GM21515 (cell line): ENCODE results near the gene MATK.

Experiments
- ATAC-seq: cut with Tn5 transposase; IDR thresholded peaks from one replicate; pipeline ENCODE4 v1.9.1; 2021; ENCODE audit not compliant: unreplicated experiment

The MATK gene

DNA sequence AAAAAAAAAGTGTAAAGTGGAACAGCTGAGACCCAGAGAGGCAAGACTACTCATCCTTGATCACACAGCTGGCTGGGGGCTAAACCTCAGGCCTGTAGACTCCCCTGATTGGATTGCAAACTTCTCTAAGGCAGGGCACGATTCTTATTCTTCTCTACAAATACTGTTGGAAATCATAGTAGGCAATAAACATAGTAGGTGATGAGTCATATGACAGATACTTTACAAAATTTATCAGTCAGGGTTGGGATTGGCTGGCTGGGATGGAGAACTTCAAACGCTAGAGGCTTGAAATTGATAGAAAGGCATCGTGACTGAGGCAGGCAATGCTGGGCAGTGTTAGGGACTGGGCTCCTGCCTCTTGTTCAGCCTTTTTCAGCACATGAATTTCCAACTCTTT is 5.9 kb upstream of the MATK start:
- ATAC-seq: no peak

- no peak for ATAC-seq
These were observed 4.8 kb upstream of the MATK start for GRCh38 chr19:3790941-3791340.

- no peak for ATAC-seq
These were observed 4.1 kb upstream of the MATK start for GRCh38 chr19:3790209-3790734.

DNA sequence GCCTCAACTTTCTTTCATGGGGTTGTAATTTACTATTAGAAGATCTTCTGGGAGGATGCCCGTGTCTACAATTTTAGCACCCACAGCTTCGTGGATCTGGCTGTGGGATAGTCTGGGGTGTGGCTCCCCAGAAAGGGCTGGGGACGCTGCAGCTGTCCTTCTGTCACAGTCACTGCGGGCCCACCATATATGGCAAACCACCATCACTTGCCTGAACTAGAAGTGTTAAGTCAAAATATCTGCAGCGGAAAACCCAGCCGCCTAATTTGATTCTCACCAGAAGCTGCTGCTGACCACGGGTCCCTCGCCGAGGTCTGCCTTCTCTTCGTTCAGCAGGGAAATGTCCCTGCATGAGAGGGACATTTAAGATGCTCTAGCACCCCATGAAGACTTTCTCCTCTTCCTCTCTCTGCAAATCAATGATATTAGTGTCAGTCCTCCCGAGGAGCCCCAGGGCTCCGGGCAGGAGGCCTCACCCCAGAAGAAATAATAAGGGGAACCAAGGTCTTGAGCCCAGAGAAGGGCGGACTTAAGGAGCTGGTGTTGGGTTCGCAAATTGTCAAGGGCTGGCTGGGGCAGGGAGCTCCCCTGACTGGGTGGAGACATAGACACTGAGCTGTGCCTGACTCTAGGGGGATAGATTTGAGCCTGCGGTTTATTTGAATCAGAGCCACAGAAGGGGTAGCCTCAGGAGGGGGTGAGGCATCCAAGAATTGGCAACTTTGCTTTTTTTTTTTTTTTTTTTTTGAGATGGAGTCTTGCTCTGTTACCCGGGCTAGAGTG is 3.0 kb upstream of the MATK start:
- ATAC-seq: no peak

DNA sequence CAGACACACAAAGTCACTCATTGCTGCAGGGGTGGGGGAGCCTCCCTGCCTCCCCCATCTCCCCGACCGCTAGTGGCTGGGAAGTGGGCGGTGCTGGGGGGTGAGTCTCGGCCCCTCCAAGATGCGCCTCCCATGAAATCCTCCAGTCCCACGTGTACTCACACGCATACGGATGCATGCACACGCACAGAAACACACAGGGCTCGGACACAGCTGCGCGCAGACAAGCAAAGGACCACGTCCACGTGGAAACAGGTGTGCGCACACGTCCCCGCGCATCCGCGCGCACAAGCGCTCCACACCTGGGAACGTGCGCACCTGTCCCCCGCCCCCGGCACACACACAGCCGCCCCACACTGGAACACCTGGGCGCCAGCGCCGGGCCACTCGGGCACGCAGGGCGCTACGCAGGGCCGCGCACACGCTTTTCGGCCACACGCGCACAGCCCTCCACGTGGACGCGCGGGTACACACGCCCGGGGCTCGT is 687 bp downstream of the MATK start:
- ATAC-seq: no peak

DNA sequence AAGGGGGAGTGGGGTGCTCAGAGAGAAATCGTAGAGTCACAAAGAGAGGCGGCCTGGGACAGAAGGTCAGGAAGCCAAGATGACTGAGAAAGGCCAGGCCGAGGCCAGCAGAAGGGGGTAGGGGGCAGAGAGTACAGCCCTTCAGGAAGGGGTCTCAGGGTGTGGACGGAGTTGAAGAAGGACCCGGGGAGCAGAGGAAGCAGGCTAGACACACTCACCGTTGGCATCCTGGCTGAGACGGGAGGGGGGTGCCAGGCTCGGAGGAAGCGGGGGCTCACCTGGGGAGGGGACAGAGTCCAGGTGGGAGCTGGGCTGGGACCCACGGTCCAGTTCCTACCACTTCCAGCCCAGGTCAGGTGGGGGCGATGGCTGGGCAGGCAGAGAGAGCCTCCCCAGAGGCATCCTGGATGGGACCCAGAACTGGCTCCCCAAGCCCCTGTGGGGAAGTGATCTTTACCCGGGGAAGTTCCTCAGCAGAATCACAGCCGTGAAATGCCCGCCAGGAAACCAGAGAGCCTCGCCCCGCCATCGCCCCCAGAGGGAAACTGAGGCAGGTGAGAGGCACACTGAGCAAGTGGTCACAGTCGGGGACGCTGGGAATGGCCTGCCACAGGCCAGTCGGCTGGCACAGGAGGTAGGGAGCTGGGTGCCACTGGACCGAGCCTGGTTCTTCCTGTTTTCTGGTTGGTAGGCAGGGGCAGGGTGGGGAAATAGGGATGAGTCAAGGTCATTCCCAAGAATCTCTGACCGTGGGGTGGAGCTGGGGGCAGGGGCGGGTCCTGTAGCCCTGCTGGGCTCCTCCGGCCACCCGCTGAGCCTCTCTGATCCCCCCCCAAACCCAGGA is 1.4 kb downstream of the MATK start:
- ATAC-seq: no peak

GRCh38 chr19:3783660-3784584 is 2.3 kb downstream of the MATK start:
- ATAC-seq: no peak

DNA sequence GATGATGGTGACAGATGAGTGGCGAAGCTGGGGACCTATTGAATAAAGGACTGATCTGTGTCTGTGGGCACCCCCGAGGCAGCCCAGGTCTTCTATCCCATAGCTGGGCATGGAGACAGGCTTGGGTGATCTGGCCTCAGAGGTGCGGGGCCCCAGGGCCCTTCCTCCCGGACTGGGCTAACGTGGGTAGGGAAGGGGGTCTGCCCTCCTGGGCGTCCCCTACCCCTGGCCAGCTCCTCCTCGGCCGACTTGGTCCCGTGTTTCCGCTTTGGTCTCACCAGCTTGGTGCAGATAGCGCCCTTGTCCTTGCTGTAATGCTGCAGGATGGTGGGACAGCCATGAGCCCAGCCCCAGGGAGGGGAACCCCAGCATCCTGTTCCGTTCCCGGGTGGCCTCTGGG is 3.3 kb downstream of the MATK start:
- ATAC-seq: no peak

GRCh38 chr19:3782330-3782729 is 3.9 kb downstream of the MATK start:
- no peak for ATAC-seq

DNA sequence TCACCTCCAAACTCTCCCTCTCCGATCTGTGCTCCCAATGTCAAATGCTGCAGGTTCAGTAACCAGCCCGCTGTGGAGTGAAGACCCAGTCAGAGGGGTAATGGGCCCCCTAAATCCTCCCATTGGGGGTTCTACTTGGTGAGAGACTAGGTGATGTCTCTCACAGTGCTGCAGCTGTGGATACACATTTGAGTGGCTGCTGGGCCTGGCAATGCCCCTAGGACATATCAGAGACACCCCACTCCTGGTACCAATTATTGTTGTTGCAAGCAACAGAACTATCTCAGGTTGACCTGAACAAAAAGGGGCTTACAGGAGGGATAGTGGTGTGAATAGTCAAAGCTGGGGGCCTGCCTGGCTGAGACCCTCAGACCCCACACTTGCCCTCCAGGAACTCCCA is 4.6 kb downstream of the MATK start:
- no peak for ATAC-seq

- ATAC-seq: no peak
These were observed 5.3 kb downstream of the MATK start for GRCh38 chr19:3780786-3781304.

GRCh38 chr19:3778899-3779723 is 7.1 kb downstream of the MATK start:
- no peak for ATAC-seq

GRCh38 chr19:3778104-3778867 is 7.9 kb downstream of the MATK start:
- ATAC-seq: no peak

GRCh38 chr19:3776479-3777040 is 9.6 kb downstream of the MATK start:
- ATAC-seq: no peak

DNA sequence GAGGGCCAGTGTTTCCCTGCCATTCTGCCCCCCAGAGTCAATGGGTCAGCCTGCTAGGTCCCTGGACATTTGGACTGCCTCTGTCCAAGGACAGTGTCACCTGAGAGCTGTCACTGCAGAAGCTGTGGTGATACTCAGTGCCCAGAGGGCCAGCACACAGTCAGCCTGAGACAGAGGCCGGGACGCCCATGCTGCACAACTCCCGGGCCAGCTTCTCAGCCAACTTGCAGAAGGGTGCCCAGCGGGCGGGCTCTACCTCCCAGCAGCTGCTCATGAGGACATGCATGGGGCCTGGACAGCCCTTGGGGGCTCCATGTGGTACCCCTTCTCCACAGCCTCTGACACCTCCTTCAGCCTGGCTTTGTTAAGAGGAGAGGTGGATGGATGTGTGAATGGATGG is 10.3 kb downstream of the MATK start:
- ATAC-seq: no peak

DNA sequence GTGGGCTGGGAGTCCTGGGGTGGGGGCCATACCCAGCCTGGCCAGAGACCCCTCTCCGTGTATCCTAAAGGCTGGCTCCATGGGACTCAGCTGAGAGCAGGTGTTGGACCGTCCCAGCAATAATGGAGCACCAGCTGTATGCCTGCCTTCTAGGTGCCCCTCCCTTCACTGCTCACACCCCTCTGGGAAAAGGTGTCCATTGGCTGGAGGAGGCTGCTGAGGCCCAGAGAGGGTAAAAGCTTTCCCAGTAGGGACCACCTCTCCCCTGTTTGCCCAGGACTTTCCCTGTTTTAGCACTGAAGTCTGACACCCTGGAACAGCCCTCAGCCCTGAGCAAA is 10.8 kb downstream of the MATK start:
- no peak for ATAC-seq

DNA sequence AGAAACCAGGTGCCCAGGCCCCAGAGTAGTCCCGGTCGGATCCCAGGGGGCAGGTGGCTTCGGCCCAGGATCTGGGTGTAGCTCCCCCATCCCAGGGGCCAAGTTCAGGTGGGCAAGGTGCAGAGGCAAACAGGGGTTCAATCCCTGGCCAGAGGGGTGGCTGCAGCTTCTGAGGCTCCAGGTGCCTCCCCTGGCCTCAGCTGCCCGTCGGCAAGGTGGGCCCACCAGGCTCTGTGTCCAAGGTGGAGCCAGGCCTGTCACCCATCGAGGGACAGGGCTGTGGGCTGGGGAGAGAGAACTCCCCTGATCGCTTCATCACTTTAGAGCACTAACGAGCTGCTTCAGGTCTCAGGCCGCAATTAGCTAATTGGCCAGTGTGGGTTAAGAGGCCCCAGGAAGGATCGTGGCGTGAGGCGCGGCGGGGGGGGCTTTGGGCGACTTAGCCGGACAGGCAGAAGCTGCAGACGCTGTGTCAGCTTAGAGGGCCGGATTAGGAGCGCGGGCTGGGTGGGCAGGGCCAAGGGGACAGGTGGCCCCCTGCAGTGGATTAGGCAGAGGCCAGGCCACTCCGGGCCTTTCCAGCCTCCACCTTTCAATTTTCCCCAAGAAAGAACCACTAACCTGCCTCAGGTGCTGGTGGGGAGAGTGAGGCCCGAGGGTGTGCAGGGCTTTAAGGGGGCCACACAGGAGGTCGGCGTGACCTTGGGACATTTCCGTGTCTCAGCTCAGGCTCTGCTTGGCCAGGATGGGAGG is 11.4 kb downstream of the MATK start:
- no peak for ATAC-seq
